ENCODE data around the gene KIF13A.
"Not testable (repeated sequence)": the region's sequence is repeated elsewhere in the genome, so short reads cannot be mapped to it uniquely, and the experiment has no call there.

Gene KIF13A

DNA sequence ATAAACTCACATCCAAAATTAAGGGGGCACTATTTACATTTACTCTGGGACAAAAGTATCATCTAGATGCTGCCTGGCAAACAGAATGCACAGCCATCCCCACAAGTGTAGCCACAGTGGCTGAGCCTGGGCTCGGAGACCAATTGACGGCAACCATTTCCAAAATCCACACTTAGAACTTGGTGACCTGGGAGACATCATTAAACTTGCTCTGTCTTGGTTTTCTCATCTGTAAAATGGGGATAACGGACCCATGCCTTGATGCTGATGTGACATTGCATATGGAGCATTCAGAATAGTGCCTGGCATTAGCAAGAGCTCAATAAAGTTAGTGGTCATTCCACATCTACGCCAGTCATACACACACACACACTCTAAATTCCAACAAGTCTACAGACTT lies 140.7 kb downstream of the KIF13A start:
- no peak for DNase-seq (ENCODE audit: low spot score)

DNA sequence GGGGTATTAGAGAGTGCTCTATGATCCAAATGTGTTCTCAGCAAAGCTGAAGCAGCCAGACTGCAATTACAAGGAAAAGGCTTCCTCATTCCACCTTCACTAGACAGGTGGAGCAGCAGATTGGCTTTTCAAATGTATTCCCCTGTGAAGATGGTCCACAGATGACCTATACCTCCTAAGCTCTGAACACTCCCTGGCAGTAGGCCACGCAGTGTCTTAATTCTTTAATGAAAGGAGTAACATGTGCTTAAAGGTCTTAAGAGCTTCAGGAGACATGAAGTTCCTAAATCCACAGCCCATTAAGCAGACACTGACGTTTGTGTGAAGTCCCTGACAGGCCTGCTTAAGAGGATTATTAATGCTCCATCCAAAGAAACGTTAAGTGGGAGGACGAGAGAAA lies 141.8 kb downstream of the KIF13A start:
- no peak for DNase-seq (ENCODE audit: low spot score)

DNA sequence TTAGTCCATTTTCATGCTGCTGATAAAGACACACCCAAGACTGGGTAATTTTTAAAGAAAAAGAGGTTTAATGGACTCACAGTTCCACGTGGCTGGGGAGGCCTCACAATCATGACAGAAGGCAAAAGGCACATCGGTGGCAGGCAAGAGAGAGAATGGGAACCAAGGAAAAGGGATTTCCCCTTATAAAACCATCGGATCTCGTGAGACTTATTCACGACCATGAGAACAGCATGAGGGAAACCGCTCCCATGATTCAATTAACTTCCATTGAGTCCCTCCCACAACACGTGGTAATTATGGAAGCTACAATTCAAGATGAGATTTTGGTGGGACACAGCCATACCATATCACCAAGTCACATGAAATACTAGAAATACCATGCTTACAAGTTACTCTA lies 142.5 kb downstream of the KIF13A start:
- DNase-seq (ENCODE audit: low spot score) = not testable (repeated sequence)

DNA sequence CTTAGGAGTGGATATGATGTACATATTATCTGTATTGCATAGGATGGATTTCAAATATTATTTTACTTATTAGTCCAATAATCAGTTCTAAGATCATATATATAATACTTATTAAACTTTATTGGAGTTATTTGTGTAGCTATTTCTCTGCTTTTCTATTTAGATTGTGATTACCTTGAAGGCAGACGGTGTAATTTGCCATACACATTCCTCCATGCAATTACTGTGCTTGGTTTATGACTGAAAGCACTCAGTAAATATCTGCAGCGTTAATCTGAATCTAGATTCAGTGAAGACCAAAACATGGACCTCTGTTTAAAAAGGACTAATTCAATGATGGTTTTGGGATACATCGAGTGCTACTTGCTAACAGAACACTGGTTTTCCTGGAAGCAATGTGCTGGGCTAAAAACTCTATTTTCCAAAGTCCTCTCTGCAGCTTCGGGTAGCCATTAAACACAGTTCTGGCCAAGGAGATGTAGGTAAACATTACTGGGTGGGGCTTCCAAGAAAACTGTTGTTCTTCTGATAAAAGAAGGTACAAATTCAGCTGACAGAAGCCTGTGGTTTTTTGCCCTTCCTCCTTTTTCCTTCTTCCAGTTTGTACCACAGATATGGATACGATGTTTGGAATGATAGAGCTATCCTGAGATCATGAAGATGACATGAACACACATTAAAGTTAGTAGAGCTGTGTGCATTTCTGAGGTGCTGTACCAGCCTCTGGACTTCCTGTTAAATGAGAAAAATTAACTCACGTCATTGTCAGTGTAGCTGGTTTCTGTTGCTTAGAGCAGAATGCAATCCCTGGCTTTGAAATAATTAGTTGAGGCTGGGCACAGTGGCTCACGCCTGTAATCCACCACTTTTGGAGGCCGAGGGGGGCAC lies 144.3 kb downstream of the KIF13A start:
- DNase-seq (ENCODE audit: low spot score) = no peak

DNA sequence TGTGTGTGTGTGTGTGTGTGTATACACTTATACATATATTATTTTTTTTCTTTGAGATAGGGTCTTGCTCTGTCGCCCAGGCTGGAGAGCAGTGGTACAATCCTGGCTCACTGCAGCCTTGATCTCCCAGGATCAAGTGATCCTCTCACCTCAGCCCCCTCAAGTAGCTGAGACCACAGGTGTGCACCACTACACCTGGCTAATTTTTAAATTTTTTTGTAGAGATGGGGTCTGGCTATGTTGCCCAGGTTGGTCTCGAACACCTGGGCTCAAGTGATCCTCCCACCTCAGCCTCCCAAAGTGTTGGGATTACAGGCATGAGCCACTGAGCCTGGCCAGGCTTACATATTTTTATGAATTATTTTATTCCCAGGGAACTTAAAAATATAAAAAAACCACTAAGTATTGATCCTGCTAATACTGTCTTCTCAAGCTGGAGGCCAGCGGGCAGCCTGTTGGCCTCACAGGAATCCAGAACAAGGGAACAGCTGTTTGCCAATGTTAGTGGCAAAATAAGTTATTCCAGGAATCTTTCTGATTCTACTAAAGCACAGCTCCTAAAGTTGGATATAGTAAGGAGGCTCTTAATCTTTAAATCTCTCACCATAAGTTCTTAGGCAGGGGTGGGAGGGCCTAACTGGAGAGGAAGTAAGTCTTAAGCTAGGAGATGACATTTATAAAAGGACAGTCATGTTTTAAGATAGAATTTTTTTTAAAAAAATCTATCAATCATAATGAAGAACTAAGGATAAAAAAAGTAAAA lies 145.2 kb downstream of the KIF13A start:
- no peak for DNase-seq (ENCODE audit: low spot score)

DNA sequence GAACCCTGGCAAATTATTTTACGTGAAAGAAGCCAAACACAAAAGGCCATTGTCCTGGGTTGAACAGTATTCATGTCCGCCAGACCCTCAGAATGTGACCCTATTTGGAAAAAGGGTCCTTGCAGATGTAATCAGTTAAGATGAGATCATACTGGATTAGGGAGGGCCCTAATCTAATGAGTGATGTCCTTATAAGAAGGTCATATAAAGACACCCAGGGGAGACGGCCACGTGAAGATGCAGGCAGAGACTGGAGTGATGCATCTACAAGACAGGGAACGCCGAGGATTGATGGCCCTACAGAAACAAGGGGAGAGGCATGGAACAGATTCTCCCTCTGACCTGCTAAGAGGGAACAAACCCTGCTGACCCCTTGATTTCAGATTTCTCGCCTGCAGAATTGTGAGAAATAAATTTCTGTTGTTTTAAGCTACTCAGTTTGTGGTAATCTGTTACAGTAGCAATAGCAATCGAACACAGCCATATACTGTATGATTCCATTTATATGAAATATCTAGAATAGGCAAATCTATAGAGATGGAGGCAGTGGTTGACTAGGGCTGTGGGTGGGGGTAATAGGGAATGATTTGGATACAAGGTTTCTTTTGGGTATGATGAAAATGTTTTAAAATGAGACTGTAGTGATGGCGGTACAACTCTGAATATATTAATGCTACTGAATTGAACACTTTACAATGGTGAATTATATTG lies 147.8 kb downstream of the KIF13A start:
- no peak for DNase-seq (ENCODE audit: low spot score)

DNA sequence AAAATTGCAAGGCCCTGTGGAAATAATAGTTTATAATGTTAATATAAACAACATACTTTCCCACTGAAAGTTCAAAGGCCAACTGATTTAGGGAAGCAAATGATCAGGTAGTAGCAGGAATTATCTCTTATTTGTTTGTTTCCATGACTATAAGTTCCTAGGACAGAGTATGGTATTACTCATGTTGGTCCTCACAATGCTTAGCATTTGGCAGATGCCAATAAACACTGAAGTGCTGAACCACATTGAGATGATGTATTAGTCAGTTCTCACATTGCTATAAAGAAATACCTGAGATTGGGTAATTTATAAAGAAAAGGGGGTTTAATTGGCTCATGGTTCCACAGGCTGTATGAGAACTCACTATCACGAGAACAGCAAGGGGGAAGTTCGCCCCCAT lies 151.1 kb downstream of the KIF13A start:
- no peak for DNase-seq (ENCODE audit: low spot score)

DNA sequence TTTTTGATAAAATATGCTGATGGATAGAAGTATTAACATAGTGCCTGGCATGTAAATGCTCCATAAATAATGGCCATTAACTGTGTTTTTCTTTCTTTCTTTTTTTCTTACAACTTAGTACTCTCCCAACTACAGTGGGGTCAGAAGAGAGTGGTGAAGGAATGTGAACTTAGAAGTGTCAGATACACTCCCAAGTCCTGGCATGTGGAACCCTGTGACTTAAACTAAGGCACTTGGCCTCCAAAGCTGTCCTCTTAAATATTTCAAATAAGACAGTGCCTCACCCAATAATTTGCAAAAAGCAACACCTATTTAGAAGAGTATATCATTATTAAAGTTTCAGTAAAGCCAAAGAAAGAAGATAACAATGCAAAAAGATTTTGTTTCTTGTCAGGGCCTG lies 151.7 kb downstream of the KIF13A start:
- DNase-seq (ENCODE audit: low spot score) = no peak

DNA sequence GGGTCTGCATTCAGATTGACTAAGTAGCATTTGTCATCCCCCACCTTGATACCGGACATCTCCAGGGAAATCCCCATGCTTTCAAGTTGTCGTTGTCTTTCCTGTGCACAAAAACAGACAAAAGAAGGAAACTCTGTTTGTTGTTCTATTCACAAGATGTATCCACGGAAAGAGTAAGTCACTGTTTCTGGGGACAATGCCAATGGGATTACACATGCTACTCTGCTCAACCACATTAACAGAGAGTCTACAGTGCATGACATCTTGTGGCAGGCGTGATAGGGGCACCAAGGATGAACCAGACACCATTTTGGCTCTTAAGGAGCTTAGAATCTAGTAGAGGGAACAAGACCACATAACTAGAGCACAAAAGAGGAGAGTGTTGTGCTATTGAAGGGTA lies 156.3 kb downstream of the KIF13A start:
- DNase-seq (ENCODE audit: low spot score) = no peak

DNA sequence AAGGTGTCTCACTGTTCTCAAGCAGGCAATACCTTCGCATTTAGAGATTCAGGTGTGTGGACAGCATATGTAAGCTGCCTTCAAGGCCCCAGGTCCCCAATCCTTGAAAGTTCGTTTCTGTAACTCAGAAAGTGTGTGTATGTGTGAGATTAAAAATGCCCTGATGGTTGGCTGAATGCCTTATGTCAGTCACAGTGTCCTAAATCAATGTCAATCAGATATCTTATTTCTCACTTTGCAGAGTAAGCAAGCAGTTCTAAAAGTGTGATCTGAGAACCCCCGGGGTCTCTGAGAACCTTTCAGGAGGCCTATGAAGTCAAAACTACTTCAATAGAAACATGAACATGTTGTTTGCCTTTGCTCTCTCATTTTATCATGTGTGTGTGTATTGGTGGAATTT lies 157.5 kb downstream of the KIF13A start:
- DNase-seq (ENCODE audit: low spot score) = no peak

DNA sequence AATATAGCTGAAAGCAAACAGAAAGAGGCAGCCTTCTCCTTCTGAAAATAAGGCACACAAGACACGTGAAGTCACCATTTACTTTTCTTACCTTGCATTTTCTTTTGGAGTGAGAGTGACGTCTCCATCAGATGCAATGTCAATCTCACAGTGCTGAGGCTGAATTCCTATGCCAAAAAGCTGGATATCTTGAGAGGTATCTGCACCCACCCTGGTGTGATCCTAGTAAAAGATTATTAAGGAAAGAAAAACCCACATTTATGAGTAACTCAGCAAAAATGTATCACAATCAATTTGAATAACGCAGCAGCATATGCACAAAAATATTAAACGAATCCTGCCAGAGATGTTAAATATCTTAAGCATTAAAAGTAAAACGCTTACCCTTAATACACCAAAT lies 159.3 kb downstream of the KIF13A start:
- DNase-seq (ENCODE audit: low spot score) = no peak

DNA sequence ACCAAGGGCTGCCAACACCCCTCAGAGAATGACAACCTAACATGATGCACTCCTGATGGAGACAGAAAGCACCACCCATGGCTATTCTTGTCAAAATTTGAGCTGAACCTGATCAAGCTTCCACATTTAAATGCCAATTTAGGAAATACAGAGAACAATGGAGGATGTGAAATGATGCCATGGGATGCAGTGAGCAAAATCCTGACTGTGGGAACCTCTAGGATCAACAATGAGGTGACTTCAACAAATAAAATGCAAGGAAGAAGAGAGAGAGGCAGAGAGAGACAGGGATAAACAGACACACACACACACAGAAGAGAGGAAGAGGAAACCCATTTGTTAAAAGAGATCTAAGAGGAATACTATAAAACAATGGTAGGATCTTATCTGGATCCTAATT lies 161.1 kb downstream of the KIF13A start:
- DNase-seq (ENCODE audit: low spot score) = no peak

DNA sequence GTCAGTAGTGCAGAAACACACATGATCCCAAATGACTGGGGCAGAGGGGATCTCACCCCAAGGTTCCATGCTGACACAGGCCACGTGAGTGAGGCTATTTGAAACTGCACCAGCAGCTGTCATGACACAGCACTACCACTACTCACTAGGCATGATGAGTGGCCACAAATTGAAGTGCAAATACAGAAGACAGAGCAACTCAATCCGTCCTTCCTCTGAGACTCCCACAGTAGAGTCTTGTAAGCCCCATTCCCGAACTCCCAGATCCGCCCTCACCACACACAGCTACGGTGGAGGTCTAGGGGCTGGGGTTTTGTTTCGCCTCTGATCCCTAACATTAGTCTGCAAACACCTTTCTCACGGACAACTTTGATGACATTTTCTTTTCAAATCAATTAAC lies 167.4 kb downstream of the KIF13A start:
- DNase-seq (ENCODE audit: low spot score) = no peak

DNA sequence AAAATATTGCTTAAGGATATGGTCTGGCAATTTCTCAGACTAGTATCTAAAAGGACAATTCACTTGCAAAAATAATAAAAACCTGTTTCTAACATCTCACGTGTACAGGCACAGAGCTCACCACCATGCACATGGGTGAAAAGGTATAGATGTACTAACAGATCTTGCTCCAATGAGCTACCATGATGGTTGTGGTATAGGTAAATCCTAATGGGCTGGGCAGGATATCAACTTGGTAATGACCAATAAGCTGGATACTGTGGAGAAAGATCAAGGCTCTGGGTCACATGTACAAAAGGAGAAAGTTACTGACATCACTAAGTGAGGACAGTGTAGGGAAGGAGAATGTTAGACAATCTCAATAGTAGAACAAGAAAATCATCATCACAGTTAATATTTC lies 169.7 kb downstream of the KIF13A start:
- DNase-seq (ENCODE audit: low spot score) = no peak

DNA sequence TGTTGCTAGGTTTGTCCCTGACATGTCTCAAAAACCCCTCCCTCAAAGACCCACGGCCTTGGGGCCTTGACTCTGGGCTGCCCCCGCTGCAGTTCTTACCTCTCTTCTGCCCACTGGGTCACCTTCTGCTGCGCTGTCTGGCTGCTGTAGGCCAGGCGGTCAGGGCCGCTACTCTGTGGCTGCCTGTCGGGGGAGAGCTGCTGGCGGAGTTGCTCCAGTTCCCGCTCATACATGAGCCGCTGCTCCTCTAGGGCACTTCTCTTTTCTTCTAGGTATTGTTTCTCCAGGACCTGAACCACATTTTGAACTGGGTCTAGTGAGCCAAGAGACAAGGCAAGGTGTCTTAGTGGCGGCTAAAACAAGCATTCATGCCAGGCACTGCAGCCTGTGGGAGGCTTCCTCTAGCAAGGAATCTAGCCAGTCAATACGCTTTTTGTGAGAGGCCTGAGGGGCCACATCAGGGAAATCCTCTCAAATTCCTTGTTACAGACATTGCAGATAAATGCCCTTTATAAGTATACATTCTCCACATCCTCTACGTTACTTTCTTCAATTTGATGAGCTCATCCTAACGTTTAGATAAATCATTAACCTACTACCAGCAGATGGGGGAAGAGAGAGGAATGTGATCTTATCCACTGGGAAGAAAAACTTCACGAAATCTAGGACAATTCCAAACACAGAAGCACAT lies 170.4 kb downstream of the KIF13A start:
- no peak for DNase-seq (ENCODE audit: low spot score)

DNA sequence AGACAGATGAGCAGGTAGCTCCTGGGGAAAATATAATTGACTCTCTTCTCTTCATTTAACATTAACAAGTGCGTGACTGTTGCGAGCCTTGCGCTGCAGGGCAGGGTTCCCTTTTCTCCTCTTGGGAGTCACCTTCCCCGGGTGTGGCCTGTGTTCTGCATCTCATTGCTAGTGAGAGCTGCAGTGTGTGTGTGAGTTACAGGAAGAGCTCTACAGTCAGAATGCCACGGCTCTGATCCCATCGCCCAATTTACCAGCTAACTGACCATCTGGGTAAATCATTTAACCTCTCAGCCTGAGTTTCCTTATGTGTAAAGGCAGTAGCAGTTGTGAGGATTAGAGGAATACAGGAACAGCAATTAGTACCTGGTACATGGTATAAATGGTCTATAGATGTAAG lies 173.9 kb downstream of the KIF13A start:
- no peak for DNase-seq (ENCODE audit: low spot score)

DNA sequence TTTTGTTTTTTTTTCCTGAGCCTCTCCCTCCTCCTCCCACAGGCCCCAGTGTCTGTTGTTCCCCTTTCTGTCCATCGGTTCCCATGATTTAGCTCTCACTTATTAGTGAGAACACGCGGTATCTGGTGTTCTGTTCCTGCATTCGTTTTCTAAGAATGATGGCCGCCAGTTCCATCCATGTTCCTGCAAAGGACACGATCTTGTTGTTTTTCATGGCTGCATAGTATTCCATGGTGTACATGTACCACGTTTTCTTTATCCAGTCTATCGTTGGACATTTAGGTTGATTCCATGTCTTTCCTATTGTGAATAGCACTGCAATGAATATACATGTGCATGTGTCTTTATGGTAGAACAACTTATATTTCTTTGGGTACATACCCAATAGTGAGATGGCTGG lies 175.1 kb downstream of the KIF13A start:
- no peak for DNase-seq (ENCODE audit: low spot score)

DNA sequence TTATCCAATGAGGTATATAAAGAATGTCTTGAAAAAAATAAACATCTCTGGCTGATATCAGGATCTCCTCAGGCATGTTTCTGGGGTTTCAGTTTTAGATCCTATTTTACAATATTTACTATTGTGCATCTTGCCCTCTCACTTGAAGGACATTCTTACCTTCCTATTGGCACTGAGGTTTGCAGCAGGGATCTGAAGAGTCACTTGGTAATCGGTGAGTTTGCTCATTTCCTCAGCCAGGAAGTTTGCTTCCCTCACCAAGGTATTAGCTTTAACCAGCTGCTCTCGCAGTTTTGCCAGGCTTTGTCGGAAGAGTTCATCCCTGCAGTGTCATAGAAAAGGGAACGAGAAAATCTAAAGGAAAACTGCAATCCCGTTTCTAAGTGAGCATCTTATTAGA lies 178.8 kb downstream of the KIF13A start:
- DNase-seq (ENCODE audit: low spot score) = no peak

DNA sequence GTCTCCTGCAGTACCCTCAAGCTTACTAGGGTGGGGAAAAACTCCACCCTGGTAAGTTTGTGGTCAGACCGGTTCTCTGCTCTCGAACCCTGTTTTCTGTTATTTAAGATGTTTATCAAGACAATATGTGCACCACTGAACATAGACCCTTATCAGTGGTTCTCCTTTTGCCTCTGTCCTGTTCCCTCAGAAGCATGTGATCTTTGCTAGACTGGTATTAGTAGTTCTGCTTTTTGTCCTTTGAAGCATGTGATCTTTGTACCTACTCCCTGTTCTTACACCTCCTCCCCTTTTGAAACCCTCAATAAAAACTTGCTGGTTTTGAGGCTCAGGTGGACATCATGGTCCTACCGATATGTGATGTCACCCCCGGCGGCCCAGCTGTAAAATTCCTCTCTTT lies 180.0 kb downstream of the KIF13A start:
- not testable (repeated sequence) for DNase-seq (ENCODE audit: low spot score)

DNA sequence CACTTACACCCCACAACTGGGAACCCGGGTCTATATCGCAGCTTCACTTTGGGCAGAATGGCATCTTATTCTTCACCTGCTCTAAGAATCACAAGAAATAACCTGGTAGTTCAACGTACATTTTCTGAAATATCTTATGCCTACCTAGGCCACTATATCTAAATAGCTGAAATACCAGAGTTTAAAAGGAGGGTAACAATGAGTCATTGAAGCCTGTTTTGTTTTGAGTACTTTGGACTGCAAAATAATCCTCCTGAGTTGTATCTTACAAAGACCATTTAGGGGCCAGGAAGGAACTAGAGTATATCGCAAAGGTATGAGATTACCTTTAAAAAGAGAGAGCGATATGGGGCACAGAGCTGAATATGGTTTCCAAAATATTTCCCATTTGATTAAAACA lies 184.0 kb downstream of the KIF13A start:
- no peak for DNase-seq (ENCODE audit: low spot score)

DNA sequence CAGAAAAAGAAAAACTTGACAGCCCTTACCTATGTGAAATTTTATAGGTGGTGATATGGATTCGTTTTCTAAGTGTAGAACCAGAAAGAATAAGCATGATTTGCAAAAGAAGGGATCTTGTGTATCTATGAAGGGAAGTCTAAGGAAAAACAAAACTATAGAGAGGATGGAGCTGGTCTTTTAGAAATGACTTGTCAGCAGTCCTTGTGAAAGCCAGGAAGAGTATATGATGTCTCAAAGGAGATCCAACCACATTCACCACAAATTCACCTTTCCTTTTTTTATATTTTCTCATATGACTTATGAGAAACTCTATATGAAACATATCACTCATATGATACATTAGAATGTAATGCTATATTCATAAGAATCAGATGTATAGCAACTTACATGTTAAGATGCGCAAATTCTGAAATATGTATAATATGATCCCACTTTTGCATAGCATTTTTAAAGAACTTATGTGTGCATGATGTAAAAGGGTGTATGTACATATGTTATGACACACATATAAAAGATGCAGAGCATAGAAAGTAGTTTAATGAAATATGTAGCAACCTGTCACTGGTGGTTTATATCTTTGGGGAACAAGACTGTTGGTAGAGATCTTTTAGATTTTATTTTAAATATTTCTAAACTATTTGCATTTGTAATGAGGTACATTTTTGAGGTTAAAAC lies 188.8 kb downstream of the KIF13A start:
- DNase-seq (ENCODE audit: low spot score) = no peak

DNA sequence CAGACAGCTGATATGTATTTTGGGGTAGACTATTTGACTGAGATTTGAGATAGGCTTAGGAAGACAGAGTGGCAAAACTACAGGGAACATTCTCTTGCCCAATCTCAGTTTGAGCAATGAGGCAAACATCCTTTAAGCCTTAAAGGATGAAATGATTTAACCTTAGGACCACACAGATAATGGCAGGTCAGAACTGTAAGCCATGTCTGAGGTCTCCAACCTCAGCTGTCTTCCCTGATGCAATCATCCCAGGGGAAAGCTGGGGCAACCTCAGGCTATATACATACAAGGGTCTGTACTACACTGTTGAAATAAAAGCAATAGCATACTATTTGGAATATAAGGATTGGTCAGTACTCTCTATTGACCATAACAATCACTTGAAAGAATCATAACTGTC lies 196.9 kb downstream of the KIF13A start:
- DNase-seq (ENCODE audit: low spot score) = no peak

All from CD4-positive, alpha-beta T cell treated with Interleukin-6 at 100 ng/mL for 8 hours (primary cell).